Right lobe of liver (tissue), 4 donors: ENCODE data around the gene PRM2.

Source experiments
- CTCF ChIP-seq, 4 donors: fragments of 200-600 bp in 3 of 4; fragments of 450-650 bp in 1 of 4; IDR thresholded peaks; one replicate each; pipeline versions ENCODE4 v1.5.1 to v1.8.0; 2016 to 2022; ENCODE audit warnings: antibody characterized with exemption in 4 of 4, mild to moderate bottlenecking in 2 of 4
- POLR2A ChIP-seq: fragments of 450-650 bp; IDR thresholded peaks from one replicate; pipeline ENCODE4 v1.6.1; 2017; ENCODE audit warnings: antibody characterized with exemption, mild to moderate bottlenecking
- donor health status: DM: no; HTN: no; CAD: no.
- donor health status: DM: no; HTN: no; CAD: no.
- donor health status: DM: no; HTN: yes; CAD: no.

- TF ChIP-seq CTCF (IDR thresholded peaks at IDR 0.05) (no peak), POLR2A (no peak)
Measured at GRCh38 chr16:11253995-11254912, 22.0 kb downstream of the PRM2 start.
